Measurements from ENCODE around the gene ADAMTS14. TPM values are rescaled to one million over a fixed set of nuclear protein-coding genes. Genes with fewer than 3 reads are reported as not detected.

ADAMTS14 gene
- total RNA-seq, 2 donors from 2014 or later = 0.44 to 0.79 TPM

DNA sequence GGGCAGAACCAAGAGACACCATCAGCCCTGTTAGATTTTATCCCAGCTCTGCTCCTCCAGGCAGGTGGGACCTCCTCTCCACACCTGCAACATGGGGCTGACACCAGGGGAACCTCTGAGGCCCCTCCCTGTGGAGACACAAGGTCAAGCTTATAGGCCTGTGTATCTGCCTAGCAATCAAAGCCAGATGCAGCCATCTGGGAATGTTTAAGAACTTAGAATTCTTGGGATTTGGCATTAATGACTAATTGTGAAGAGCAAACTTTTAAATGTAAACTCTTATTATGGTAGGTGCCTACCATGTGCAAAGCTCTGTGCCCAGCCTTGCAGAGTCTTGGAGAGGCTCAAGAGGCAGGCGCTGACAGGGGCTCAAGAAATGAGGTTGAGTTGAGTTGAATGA is 60.7 kb downstream of the ADAMTS14 start:
- H3K4me3 Mint-ChIP-seq = no peak overlapping the region
- no peak overlapping the region for H3K9ac ChIP-seq (ENCODE audit: extremely low read depth, low read length, poor library complexity, severe bottlenecking)
- H3K27ac ChIP-seq (ENCODE audit: low read depth, low read length) = no peak overlapping the region
- peaks cover 13% of the 10 kb centered on the region for H3K4me1 Mint-ChIP-seq
- H3K9me3 Mint-ChIP-seq = no peaks in the 10 kb centered on the region
- no peaks in the 10 kb centered on the region for H3K27me3 ChIP-seq (ENCODE audit: control insufficient read depth, insufficient read depth, low read length, poor library complexity, severe bottlenecking)
- H3K9me3 ChIP-seq (ENCODE audit: control insufficient read depth, low read length) = no peaks in the 10 kb centered on the region
- TF ChIP-seq, protein P1, sequence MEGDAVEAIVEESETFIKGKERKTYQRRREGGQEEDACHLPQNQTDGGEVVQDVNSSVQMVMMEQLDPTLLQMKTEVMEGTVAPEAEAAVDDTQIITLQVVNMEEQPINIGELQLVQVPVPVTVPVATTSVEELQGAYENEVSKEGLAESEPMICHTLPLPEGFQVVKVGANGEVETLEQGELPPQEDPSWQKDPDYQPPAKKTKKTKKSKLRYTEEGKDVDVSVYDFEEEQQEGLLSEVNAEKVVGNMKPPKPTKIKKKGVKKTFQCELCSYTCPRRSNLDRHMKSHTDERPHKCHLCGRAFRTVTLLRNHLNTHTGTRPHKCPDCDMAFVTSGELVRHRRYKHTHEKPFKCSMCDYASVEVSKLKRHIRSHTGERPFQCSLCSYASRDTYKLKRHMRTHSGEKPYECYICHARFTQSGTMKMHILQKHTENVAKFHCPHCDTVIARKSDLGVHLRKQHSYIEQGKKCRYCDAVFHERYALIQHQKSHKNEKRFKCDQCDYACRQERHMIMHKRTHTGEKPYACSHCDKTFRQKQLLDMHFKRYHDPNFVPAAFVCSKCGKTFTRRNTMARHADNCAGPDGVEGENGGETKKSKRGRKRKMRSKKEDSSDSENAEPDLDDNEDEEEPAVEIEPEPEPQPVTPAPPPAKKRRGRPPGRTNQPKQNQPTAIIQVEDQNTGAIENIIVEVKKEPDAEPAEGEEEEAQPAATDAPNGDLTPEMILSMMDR (conservative IDR thresholded peaks at IDR 0.05) = no peak
- no peaks in the 10 kb centered on the region for H3K27me3 Mint-ChIP-seq (ENCODE audit: insufficient read depth)
- DNase-seq = no peak
- no peak overlapping the region for H3K4me3 ChIP-seq (ENCODE audit: low read length)
- H3K36me3 ChIP-seq (ENCODE audit: control insufficient read depth, insufficient read depth, low read length) = no peaks in the 10 kb centered on the region
- H3K4me1 ChIP-seq (ENCODE audit: control insufficient read depth, insufficient read depth, low read length) = peaks cover 5% of the 10 kb centered on the region
- no peaks in the 10 kb centered on the region for H3K36me3 Mint-ChIP-seq (ENCODE audit: low read depth)
- WGBS, 2 experiments (ENCODE audit: insufficient coverage in 1 of 2, insufficient read length in 1 of 2) = 95 to 100% methylated on average over 1 of the region's 1 CpG
- no peak overlapping the region for H3K27ac Mint-ChIP-seq

DNA sequence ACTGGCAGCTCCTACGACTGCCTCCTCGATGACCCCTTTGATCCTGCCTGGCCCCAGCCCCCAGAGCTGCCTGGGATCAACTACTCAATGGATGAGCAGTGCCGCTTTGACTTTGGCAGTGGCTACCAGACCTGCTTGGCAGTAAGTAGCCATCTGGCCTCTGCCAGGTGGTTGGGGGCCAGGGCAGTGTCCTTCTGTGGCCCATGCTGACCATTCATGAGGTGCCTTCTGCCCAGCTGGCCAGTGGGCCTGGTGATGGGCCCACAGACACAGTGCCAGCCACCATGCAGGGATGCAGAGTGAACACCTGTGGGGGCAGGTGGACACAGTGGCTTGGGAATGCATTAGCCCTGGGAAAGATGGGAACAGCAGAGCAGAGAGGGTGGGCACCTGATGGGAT is 62.9 kb downstream of the ADAMTS14 start:
- no peaks in the 10 kb centered on the region for H3K9me3 ChIP-seq (ENCODE audit: control insufficient read depth, low read length)
- no peaks in the 10 kb centered on the region for H3K36me3 Mint-ChIP-seq (ENCODE audit: low read depth)
- H3K9me3 Mint-ChIP-seq = no peaks in the 10 kb centered on the region
- no peaks in the 10 kb centered on the region for H3K4me1 ChIP-seq (ENCODE audit: control insufficient read depth, insufficient read depth, low read length)
- no peak overlapping the region for H3K27ac Mint-ChIP-seq
- H3K4me3 ChIP-seq (ENCODE audit: low read length) = no peak overlapping the region
- H3K4me1 Mint-ChIP-seq = no peaks in the 10 kb centered on the region
- no peaks in the 10 kb centered on the region for H3K27me3 Mint-ChIP-seq (ENCODE audit: insufficient read depth)
- H3K4me3 Mint-ChIP-seq = no peak overlapping the region
- no peak overlapping the region for H3K9ac ChIP-seq (ENCODE audit: extremely low read depth, low read length, poor library complexity, severe bottlenecking)
- H3K36me3 ChIP-seq (ENCODE audit: control insufficient read depth, insufficient read depth, low read length) = no peaks in the 10 kb centered on the region
- H3K27ac ChIP-seq (ENCODE audit: low read depth, low read length) = no peak overlapping the region
- TF ChIP-seq, protein P1 (conservative IDR thresholded peaks at IDR 0.05) = no peak
- H3K27me3 ChIP-seq (ENCODE audit: control insufficient read depth, insufficient read depth, low read length, poor library complexity, severe bottlenecking) = no peaks in the 10 kb centered on the region
- 86 to 90% methylated on average over 3 of the region's 3 CpGs for WGBS, 2 experiments (ENCODE audit: insufficient coverage in 1 of 2, insufficient read length in 1 of 2)
- DNase-seq = no peak

DNA sequence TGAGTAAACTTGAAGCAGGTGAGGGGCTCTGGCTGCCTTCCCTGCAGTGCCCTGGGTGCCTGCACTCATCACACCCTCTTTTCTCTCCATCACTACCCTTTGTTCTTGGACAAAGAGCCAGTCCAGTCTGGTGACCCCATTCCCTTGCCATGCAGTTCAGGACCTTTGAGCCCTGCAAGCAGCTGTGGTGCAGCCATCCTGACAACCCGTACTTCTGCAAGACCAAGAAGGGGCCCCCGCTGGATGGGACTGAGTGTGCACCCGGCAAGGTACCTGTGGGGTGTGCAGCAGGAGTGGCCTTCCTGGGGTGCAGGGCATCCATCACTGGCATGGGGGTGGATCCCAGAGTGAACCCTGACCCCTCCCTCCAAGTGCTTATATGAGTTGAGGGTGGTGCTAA is 64.2 kb downstream of the ADAMTS14 start:
- Histone ChIP-seq H3K4me1 (ENCODE audit: control insufficient read depth, insufficient read depth, low read length) (no peaks in the 10 kb centered on the region), H3K27ac (ENCODE audit: low read depth, low read length) (no peak overlapping the region), H3K9me3 (ENCODE audit: control insufficient read depth, low read length) (no peaks in the 10 kb centered on the region), H3K27me3 (ENCODE audit: control insufficient read depth, insufficient read depth, low read length, poor library complexity, severe bottlenecking) (no peaks in the 10 kb centered on the region), H3K4me3 (ENCODE audit: low read length) (no peak overlapping the region), H3K9ac (ENCODE audit: extremely low read depth, low read length, poor library complexity, severe bottlenecking) (no peak overlapping the region), H3K36me3 (ENCODE audit: control insufficient read depth, insufficient read depth, low read length) (no peaks in the 10 kb centered on the region)
- TF ChIP-seq, protein P1 (conservative IDR thresholded peaks at IDR 0.05) = no peak
- H3K9me3 Mint-ChIP-seq = no peaks in the 10 kb centered on the region
- H3K4me1 Mint-ChIP-seq = no peaks in the 10 kb centered on the region
- no peak overlapping the region for H3K27ac Mint-ChIP-seq
- no peaks in the 10 kb centered on the region for H3K36me3 Mint-ChIP-seq (ENCODE audit: low read depth)
- H3K4me3 Mint-ChIP-seq = no peak overlapping the region
- no peaks in the 10 kb centered on the region for H3K27me3 Mint-ChIP-seq (ENCODE audit: insufficient read depth)
- no peak for DNase-seq
- WGBS, 2 experiments (ENCODE audit: insufficient coverage in 1 of 2, insufficient read length in 1 of 2) = 83 to 92% methylated on average over 2 to 3 of the region's 3 CpGs

Measured in endodermal cell (in vitro differentiated cells).